GM13976 (cell line): Measurements from ENCODE around the gene DPF3.

Source experiments
- DNase-seq: peaks from one replicate; pipeline ENCODE4 v3.0.0; 2012; ENCODE audit warnings: low spot score
- in situ Hi-C: fragments of 300-500 bp; cut with MboI; formaldehyde crosslinking; loops from one replicate; pipeline ENCODE4 v1.12.0; 2022; ENCODE audit warnings: low sequenced_read_pairs, mixed read lengths, inconsistent platforms; ENCODE audit not compliant: unreplicated experiment
- TF ChIP-seq, protein P1 (sequence below): IDR thresholded peaks from 2 replicates; pipeline ENCODE4 v1.5.1; 2012; ENCODE audit warnings: borderline replicate concordance, mild to moderate bottlenecking; ENCODE audit not compliant: insufficient read depth; ENCODE audit errors: extremely low read depth, missing control alignments, control extremely low read depth

Gene DPF3

DNA sequence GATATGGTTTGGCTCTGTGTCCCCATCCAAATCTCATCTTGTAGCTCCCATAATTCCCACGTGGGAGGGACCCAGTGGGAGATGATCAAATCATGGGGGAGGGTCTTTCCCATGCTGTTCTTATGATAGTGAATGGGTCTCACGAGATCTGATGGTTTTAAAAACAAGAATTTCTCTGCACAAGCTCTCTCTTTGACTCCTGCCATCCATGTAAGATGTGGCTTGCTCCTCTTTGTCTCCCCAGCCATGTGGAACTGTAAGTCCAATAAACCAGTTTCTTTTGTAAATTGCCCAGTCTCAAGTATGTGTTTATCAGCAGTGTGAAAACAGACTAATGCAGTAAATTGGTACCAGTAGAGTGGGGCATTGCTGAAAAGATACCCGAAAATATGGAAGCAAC is 146.2 kb downstream of the DPF3 start:
- TF ChIP-seq, protein P1, sequence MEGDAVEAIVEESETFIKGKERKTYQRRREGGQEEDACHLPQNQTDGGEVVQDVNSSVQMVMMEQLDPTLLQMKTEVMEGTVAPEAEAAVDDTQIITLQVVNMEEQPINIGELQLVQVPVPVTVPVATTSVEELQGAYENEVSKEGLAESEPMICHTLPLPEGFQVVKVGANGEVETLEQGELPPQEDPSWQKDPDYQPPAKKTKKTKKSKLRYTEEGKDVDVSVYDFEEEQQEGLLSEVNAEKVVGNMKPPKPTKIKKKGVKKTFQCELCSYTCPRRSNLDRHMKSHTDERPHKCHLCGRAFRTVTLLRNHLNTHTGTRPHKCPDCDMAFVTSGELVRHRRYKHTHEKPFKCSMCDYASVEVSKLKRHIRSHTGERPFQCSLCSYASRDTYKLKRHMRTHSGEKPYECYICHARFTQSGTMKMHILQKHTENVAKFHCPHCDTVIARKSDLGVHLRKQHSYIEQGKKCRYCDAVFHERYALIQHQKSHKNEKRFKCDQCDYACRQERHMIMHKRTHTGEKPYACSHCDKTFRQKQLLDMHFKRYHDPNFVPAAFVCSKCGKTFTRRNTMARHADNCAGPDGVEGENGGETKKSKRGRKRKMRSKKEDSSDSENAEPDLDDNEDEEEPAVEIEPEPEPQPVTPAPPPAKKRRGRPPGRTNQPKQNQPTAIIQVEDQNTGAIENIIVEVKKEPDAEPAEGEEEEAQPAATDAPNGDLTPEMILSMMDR, result no peak
- no peak for DNase-seq
- in situ Hi-C loops, result no loop called here

DNA sequence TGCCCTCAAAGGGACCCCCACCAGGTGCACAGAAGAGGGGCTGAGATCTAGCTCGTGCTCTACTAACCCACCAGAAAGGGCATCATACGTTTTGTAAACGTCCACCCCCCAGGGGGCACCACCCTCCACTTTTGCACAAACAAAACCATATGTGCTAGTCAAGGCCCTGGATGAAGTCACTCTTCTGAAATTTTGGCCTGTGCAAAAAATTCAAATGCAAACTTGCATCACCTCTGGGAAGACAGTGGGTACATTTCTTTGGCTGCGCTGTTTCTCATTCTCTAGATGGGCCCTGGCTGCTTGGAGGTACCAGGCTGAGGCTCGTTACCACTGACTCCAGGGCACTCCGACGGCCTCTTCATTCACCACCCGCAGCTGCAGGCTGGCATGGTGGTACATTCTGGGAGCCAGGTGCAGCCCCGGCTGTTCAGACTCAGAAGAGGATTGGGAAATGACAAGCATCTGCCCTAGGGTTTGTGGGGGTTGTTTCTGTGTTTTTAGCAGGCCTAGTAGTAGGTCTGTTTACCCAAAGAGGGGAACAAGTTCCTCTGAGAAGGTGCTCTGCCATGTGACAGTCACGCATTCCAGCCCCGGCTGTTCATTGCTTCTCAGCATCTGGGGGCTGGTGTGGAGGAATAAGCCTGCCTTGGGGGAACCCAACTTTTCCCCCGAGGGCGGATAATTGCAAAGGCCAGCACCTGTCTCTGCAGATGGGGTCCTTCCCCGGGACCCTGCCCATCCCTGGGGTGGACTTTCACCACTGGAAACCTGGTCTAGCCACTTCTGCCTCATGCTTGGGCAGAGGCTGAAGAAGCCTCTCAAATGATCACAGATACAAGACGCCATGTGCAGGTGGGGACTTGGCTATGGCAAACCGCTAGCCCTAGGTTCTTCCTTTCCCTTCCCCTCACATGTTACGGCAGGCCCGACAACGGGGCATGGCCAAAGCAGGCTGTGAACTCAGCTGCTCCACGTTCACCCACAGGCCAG is 147.6 kb downstream of the DPF3 start:
- in situ Hi-C loops, result no loop called here
- TF ChIP-seq, protein P1, result no peak
- no peak for DNase-seq

DNA sequence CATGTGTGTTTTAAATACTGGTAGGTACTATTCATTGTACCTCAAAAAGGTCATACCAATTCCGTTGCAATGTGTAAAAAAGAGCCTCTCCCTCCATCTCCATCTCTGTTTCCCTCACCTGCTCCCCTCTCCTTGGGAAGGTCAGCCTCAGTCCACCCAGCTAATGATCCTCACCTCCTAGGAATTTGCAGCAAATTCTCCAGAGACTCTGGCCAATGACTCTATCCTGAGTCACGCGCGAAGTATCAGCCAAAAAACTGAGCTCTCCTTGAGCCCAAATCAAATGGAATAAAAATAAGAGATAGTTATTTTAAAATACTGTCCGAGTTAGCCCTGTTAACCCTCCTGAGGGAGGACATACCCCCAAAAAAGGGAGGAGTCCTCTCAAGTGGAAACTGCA is 148.4 kb downstream of the DPF3 start:
- in situ Hi-C loops, result no loop called here
- TF ChIP-seq, protein P1, result no peak
- DNase-seq, result no peak

DNA sequence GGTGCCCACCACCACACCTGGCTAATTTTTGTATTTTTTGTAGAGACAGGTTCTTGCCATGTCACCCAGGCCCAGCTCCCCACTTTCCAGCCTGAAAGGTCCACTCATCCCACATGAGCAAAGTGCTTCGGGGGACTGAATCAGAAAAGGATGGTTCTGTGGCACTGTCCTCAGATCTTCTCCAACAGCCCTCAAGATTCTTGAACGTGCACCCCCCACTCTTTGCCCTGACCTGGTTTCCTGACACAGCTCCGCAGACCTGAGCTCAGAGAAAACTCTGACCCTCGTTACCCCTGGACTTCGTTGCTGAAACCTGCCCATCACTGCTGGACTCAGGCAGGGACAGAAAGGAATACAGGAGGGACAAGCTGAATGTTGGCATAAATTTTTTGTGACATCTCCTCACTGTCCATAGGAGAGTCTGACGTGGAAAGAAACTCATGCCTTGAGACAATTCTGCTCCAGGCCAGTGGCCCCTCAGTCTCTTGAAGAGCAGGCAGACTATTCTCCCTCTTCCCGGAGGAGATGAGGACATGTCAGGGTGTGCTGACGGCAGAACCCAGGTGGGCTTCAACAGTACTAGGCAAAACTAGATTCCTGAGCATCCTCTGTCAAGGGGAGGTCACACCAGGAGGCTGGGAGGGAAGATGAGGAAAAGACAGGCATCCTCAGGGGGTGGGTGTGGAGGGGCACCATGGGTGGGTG is 149.3 kb downstream of the DPF3 start:
- in situ Hi-C loops, result no loop called here
- no peak for DNase-seq
- TF ChIP-seq, protein P1, result no peak

DNA sequence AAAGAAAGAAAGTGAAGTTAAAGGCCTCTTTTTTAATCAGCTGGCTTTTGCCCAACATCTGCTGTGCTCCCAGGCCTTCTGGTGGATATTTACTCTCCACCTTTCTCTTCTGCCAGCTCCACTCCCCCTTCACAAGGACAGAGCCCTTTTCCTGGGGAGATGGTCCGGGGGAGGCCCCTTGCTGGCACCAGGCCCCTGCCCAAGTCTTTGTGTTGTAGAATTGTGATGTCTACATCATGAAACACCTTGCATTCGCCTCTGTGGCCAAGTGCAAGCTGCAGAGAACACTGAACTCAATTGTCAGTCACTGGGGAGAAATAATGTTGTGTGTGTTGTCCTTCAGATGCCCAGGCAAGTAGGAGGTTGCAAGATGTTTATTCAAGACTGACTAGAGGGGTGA is 150.3 kb downstream of the DPF3 start:
- TF ChIP-seq, protein P1, result no peak
- in situ Hi-C loops, result no loop called here
- DNase-seq, result no peak

DNA sequence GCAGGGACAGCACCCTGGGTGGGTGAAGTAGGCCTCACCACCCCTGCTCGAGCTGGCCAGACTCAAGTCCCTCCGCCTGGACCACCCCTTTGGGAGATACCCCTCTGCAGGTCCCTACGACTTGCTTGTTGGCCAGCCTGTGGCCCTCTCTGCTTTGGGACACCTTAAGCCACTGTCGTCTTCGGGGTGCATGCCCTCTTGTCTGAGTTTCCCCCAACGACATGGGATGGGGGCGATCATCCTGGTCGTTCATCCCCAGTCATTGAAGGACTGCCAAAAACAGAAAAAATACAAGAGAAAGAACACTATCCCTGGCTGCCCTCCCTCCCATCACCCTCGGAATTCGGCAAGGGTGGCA is 151.1 kb downstream of the DPF3 start:
- DNase-seq, result no peak
- in situ Hi-C loops, result no loop called here
- TF ChIP-seq, protein P1, result no peak
